Body of pancreas (tissue), 4 donors: ENCODE measurements around the gene CRABP1.

ENCODE experiments used
- POLR2A ChIP-seq, 3 donors: fragments of 450-650 bp; IDR thresholded peaks; one replicate each; pipeline ENCODE4 v1.6.1; 2016; ENCODE audit warnings: antibody characterized with exemption in 3 of 3, mild to moderate bottlenecking in 2 of 3
- TF ChIP-seq, protein P1 (sequence below), 7 experiments: fragments of 450-650 bp in 4 of 7; fragments of 200-600 bp in 3 of 7; sonication (generic) in 3 of 7; IDR thresholded peaks; one replicate each; pipeline ENCODE4 v1.5.1; 2016 to 2019; ENCODE audit warnings: antibody characterized with exemption in 7 of 7

DNA sequence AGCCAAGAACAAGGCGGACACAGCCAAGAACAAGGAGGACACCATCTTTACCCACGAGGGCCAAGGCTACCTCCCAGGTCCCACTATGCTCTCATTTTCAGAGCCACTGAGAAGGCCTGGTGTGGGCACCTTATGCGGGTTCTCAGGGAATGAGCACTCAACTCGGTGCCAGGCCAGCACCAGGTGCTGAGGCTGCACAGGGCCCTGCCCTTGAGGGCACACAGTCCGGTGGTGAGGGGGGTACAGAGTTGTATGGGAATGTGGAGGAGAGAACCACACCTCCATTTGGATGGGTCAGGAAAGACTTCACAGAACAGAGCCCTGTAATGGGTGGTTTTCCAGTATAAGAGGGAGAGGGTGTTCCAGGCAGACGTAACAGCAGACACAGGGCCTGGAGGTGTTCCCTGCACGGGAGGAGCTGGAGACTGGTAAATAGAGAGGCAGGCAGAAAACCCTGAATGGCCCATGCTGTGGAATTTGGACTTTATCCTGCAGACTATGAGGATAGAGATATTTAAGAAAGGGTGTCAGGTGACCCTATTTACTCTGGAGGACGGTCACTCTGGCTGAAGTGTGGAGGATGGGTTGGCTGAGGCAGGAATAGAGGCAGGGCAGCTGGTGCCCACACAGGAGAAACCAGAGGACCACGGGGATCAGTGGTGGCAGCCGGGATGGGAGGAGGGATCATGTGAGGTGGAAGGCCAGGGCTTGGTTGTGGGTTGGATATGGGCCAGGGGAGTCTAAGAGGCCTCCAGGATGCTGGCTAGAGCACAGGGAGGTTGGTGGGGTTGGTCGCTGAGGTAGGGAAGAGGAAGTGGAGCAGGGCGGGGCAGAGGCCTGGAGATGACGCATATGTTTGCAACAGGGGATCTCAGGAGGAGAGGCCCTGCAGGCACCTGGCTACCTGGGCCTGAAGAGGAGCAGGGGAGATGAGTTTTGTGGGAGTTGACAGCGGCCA lies 34.6 kb downstream of the CRABP1 start:
- TF ChIP-seq, protein P1, sequence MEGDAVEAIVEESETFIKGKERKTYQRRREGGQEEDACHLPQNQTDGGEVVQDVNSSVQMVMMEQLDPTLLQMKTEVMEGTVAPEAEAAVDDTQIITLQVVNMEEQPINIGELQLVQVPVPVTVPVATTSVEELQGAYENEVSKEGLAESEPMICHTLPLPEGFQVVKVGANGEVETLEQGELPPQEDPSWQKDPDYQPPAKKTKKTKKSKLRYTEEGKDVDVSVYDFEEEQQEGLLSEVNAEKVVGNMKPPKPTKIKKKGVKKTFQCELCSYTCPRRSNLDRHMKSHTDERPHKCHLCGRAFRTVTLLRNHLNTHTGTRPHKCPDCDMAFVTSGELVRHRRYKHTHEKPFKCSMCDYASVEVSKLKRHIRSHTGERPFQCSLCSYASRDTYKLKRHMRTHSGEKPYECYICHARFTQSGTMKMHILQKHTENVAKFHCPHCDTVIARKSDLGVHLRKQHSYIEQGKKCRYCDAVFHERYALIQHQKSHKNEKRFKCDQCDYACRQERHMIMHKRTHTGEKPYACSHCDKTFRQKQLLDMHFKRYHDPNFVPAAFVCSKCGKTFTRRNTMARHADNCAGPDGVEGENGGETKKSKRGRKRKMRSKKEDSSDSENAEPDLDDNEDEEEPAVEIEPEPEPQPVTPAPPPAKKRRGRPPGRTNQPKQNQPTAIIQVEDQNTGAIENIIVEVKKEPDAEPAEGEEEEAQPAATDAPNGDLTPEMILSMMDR (IDR thresholded peaks at IDR 0.05), result no peak
- no peak for TF ChIP-seq POLR2A (IDR thresholded peaks at IDR 0.05)
